ENCODE data around the gene WDR6. TPM values are rescaled to one million over a fixed set of nuclear protein-coding genes. Genes with fewer than 3 reads are reported as not detected.
A peak's percentile ranks its signal among the peaks of the same experiment; 100 is the strongest.

Gene WDR6
- total RNA-seq = 161 and 167 TPM in 2 replicates

DNA sequence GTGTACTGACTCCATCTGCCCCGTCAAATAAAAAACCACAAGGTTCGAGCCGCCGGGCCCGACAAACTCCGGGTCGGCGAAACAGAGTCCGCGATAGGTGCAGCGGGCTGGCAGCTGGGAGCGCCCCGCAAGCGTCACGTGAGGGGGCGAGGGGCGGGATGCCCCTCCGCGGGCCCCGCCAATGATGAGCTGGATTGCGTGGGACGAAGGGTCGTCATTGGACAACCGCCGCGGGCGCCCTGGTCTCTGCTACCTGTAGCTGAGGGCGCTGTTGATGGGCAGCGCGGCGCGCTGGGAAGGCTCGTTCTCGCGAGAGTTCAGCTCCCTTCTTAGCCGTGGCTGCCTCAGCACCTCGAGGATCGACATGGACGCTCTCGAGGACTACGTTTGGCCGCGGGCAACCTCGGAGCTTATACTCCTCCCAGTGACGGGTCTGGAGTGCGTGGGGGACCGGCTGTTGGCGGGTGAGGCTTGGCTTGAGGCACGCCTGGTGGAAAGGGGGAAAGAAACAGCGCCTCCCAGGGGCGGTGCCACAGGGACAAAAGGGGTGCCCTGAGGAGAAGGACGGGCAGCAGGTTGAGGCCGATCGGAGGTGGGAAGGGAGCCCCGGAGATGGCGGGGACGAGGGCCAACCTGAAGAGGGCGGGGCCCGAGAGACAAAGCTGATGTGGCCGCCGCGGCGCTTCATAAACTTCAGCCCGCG is at the start of gene WDR6:
WDR6 (plus strand) TSS at position 324 of the 703 bp plus-strand sequence; CDS start at position 365, 41 bp downstream.
- Mint-ChIP-seq H3K4me3 (ENCODE audit: low read depth) (peak within 1 kb of the TSS; percentile 98), H3K4me1 (ENCODE audit: low read depth) (peaks cover 15% of the 10 kb centered on the region), H3K9me3 (no peaks in the 10 kb centered on the region), H3K36me3 (ENCODE audit: low read depth) (peaks cover 23% of the 10 kb centered on the region), H3K27me3 (ENCODE audit: low read depth) (no peaks in the 10 kb centered on the region), H3K27ac (peak within 1 kb of the TSS; percentile 99)
- DNase-seq (ENCODE audit: low spot score) = peak; percentile 96
- intact Hi-C loops (cut with micrococcal nuclease) = loop anchor here (1.0 kb wide), 3 partner anchors 14 to 87 kb away; partner anchors contain the start of gene QRICH1

GRCh38 chr3:48960841-48961413 is 46.3 kb upstream of the WDR6 start:
- Mint-ChIP-seq H3K4me3 (ENCODE audit: low read depth) (no peak overlapping the region), H3K27me3 (ENCODE audit: low read depth) (no peaks in the 10 kb centered on the region), H3K4me1 (ENCODE audit: low read depth) (peaks cover 16% of the 10 kb centered on the region), H3K27ac (no peak overlapping the region), H3K36me3 (ENCODE audit: low read depth) (peaks cover 50% of the 10 kb centered on the region), H3K9me3 (no peaks in the 10 kb centered on the region)
- no peak for DNase-seq (ENCODE audit: low spot score)
- intact Hi-C loops (cut with micrococcal nuclease) = no loop called here

DNA sequence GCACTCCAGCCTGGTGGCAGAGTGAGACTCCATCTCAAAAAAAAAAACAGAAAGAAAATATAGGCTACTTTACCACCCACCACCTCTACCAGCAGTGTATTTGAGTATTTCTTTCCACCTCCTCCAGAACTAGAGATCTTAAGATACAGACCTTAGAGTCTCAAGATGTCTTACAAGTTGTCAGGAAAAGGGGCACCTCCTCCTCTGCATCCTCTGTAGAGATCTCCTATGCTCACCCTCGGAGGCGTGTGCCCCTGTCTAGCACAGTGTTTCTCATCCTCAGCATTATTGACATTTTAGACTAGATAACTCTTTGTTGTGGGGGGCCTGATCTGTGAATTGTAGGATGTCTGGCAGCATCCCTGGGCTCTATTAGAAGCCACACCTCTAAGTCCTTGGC is 44.9 kb upstream of the WDR6 start:
- H3K36me3 Mint-ChIP-seq (ENCODE audit: low read depth) = peaks cover 58% of the 10 kb centered on the region
- H3K9me3 Mint-ChIP-seq = no peaks in the 10 kb centered on the region
- no peaks in the 10 kb centered on the region for H3K27me3 Mint-ChIP-seq (ENCODE audit: low read depth)
- peak overlapping the region; percentile 53 for H3K27ac Mint-ChIP-seq
- H3K4me3 Mint-ChIP-seq (ENCODE audit: low read depth) = no peak overlapping the region
- intact Hi-C loops (cut with micrococcal nuclease) = no loop called here
- DNase-seq (ENCODE audit: low spot score) = no peak
- H3K4me1 Mint-ChIP-seq (ENCODE audit: low read depth) = peaks cover 24% of the 10 kb centered on the region

DNA sequence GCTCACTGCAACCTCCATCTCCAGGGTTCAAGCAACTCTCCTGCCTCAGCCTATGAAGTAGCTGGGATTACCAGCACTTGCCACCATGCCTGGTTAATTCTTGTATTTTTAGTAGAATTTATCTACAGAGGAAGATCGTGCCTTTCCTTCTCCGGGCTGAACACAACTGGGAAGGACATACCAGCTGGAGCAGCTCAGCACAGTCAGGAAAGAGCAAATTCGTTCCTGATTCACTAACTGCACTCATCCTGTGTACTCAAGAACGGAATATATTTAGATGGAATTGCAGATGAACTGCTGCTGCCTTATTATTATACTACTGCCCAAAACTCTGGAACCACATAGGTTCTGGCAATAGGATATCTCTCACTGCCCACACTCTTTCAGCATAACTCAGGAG is 44.3 kb upstream of the WDR6 start:
- H3K9me3 Mint-ChIP-seq = no peaks in the 10 kb centered on the region
- H3K36me3 Mint-ChIP-seq (ENCODE audit: low read depth) = peaks cover 58% of the 10 kb centered on the region
- intact Hi-C loops (cut with micrococcal nuclease) = no loop called here
- no peaks in the 10 kb centered on the region for H3K27me3 Mint-ChIP-seq (ENCODE audit: low read depth)
- H3K4me1 Mint-ChIP-seq (ENCODE audit: low read depth) = peaks cover 24% of the 10 kb centered on the region
- H3K27ac Mint-ChIP-seq = no peak overlapping the region
- no peak overlapping the region for H3K4me3 Mint-ChIP-seq (ENCODE audit: low read depth)
- no peak for DNase-seq (ENCODE audit: low spot score)

DNA sequence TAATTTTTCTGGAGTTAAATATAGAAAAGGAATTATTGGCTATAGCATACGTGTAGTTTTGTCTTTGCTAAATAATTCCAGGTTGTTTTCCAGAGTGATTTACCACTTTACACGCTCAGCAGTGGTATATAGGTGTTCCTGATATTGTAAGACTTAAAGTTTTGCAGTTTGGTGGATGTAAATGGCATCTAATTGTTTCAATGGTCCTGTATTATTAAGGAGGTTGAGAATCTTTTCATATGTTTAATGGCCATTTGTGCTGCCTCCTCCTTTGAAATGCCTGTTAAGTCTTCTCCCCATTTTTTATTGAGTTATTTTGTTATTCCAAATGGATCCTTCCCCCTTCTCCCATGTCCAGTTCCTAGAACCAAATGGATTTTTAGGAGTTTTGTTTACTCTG is 43.6 kb upstream of the WDR6 start:
- Mint-ChIP-seq H3K4me3 (ENCODE audit: low read depth) (no peak overlapping the region), H3K9me3 (no peaks in the 10 kb centered on the region), H3K36me3 (ENCODE audit: low read depth) (peaks cover 60% of the 10 kb centered on the region), H3K27ac (no peak overlapping the region), H3K4me1 (ENCODE audit: low read depth) (peaks cover 24% of the 10 kb centered on the region), H3K27me3 (ENCODE audit: low read depth) (no peaks in the 10 kb centered on the region)
- intact Hi-C loops (cut with micrococcal nuclease) = no loop called here
- DNase-seq (ENCODE audit: low spot score) = no peak

GRCh38 chr3:48966367-48966766 is 40.8 kb upstream of the WDR6 start:
- no peak for DNase-seq (ENCODE audit: low spot score)
- Mint-ChIP-seq H3K27me3 (ENCODE audit: low read depth) (no peaks in the 10 kb centered on the region), H3K4me3 (ENCODE audit: low read depth) (no peak overlapping the region), H3K36me3 (ENCODE audit: low read depth) (peaks cover 77% of the 10 kb centered on the region), H3K9me3 (no peaks in the 10 kb centered on the region), H3K4me1 (ENCODE audit: low read depth) (peaks cover 22% of the 10 kb centered on the region), H3K27ac (peak overlapping the region; percentile 39)
- intact Hi-C loops (cut with micrococcal nuclease) = no loop called here

DNA sequence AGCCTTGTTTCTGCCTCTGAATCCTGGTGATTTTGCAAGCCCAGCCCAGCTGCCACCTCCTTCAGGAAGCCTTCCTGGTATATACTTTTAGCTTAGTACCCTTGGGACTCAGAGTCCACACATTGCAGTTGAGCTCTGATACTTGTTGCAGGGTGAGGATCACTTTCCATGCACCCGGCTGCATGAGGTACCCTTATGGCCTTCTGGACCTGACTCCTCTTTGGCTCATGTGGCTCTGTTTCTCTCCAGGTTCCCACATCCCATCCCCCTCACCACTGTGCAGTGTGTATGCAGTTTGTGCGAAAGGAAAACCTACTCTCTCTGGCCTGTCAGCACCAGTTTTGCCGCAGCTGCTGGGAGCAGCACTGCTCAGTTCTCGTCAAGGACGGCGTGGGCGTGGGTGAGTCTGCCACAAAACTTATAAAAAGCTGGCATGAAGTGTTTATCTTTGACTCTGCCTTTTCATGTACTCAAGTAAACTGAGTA is 40.3 kb upstream of the WDR6 start:
- Mint-ChIP-seq H3K4me3 (ENCODE audit: low read depth) (no peak overlapping the region), H3K36me3 (ENCODE audit: low read depth) (peaks cover 79% of the 10 kb centered on the region), H3K27ac (peak overlapping the region; percentile 71), H3K9me3 (no peaks in the 10 kb centered on the region), H3K27me3 (ENCODE audit: low read depth) (no peaks in the 10 kb centered on the region), H3K4me1 (ENCODE audit: low read depth) (peaks cover 19% of the 10 kb centered on the region)
- no peak for DNase-seq (ENCODE audit: low spot score)
- intact Hi-C loops (cut with micrococcal nuclease) = no loop called here

DNA sequence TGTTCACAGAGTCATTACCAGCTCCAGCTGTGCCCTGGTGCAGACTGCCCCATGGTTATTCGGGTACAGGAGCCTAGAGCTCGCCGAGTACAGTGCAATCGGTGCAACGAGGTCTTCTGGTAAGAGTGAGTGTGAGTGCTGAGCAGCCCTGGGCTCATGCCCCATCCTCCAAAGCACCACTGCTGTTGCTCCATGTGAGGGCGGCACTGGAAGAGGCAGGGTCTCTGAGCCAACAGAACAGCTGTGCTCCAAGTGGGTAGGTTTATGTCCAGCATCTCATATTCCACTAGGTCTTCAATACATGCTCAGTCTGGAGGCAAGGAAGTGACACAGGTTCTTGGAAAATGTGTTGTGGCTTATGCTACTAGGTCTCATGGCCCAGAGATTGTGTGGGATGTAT is 36.6 kb upstream of the WDR6 start:
- H3K9me3 Mint-ChIP-seq = no peaks in the 10 kb centered on the region
- H3K27ac Mint-ChIP-seq = no peak overlapping the region
- intact Hi-C loops (cut with micrococcal nuclease) = no loop called here
- DNase-seq (ENCODE audit: low spot score) = no peak
- no peak overlapping the region for H3K4me3 Mint-ChIP-seq (ENCODE audit: low read depth)
- peaks cover 9% of the 10 kb centered on the region for H3K4me1 Mint-ChIP-seq (ENCODE audit: low read depth)
- H3K27me3 Mint-ChIP-seq (ENCODE audit: low read depth) = no peaks in the 10 kb centered on the region
- peaks cover 88% of the 10 kb centered on the region for H3K36me3 Mint-ChIP-seq (ENCODE audit: low read depth)

GRCh38 chr3:48974076-48974864 is 32.9 kb upstream of the WDR6 start:
- no peaks in the 10 kb centered on the region for H3K9me3 Mint-ChIP-seq
- no peaks in the 10 kb centered on the region for H3K27me3 Mint-ChIP-seq (ENCODE audit: low read depth)
- no peak overlapping the region for H3K4me3 Mint-ChIP-seq (ENCODE audit: low read depth)
- peaks cover 76% of the 10 kb centered on the region for H3K36me3 Mint-ChIP-seq (ENCODE audit: low read depth)
- no peak for DNase-seq (ENCODE audit: low spot score)
- intact Hi-C loops (cut with micrococcal nuclease) = no loop called here
- no peaks in the 10 kb centered on the region for H3K4me1 Mint-ChIP-seq (ENCODE audit: low read depth)
- H3K27ac Mint-ChIP-seq = no peak overlapping the region

DNA sequence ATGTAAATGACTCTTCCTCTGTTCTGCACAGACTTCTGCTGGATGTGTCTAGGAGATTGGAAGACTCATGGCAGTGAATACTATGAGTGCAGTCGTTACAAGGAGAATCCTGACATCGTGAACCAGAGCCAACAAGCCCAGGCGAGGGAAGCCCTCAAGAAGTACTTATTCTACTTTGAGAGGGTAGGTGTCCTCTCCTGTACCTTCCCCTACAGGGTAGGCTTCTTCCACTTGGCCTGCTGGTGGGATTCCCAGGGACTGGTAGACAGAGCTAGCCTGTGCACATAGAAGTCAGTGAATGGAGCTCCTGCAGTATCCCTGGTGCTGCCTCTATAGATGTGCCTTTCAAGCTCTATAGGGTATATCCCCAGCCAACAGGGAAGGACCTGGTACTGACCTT is 27.7 kb upstream of the WDR6 start:
- H3K4me1 Mint-ChIP-seq (ENCODE audit: low read depth) = no peaks in the 10 kb centered on the region
- no peaks in the 10 kb centered on the region for H3K27me3 Mint-ChIP-seq (ENCODE audit: low read depth)
- H3K36me3 Mint-ChIP-seq (ENCODE audit: low read depth) = peaks cover 79% of the 10 kb centered on the region
- no peak for DNase-seq (ENCODE audit: low spot score)
- no peaks in the 10 kb centered on the region for H3K9me3 Mint-ChIP-seq
- H3K4me3 Mint-ChIP-seq (ENCODE audit: low read depth) = no peak overlapping the region
- no peak overlapping the region for H3K27ac Mint-ChIP-seq
- intact Hi-C loops (cut with micrococcal nuclease) = no loop called here

- no peak for DNase-seq (ENCODE audit: low spot score)
- no peak overlapping the region for H3K4me3 Mint-ChIP-seq (ENCODE audit: low read depth)
- no peaks in the 10 kb centered on the region for H3K9me3 Mint-ChIP-seq
- no peaks in the 10 kb centered on the region for H3K4me1 Mint-ChIP-seq (ENCODE audit: low read depth)
- no peaks in the 10 kb centered on the region for H3K27me3 Mint-ChIP-seq (ENCODE audit: low read depth)
- intact Hi-C loops (cut with micrococcal nuclease) = loop anchor here (10.0 kb wide), 1 partner anchor 185 kb away; the partner anchor contains the start of gene CCDC71
- no peak overlapping the region for H3K27ac Mint-ChIP-seq
- peaks cover 79% of the 10 kb centered on the region for H3K36me3 Mint-ChIP-seq (ENCODE audit: low read depth)
These were observed 26.9 kb upstream of the WDR6 start for GRCh38 chr3:48980295-48980694.

DNA sequence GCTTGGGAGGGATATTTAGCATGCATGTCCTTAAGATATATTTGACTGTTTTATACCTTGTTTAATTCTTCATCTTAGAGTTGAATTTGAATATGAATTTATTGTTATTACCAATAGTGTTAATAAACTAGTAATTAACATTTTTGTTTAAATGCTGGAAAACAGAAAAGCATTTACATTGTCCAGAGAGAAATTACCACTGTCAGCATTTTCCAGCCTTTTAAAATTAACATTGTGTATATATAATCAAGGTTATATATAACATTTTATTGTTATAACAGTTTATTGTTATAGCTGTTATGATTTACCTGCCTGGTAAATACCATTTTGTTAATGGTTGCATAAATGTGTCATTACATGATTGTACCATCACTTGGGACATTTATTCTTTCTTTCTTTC is 25.2 kb upstream of the WDR6 start:
- DNase-seq (ENCODE audit: low spot score) = no peak
- Mint-ChIP-seq H3K4me1 (ENCODE audit: low read depth) (no peaks in the 10 kb centered on the region), H3K27me3 (ENCODE audit: low read depth) (no peaks in the 10 kb centered on the region), H3K9me3 (no peaks in the 10 kb centered on the region), H3K4me3 (ENCODE audit: low read depth) (no peak overlapping the region), H3K27ac (no peak overlapping the region), H3K36me3 (ENCODE audit: low read depth) (peaks cover 71% of the 10 kb centered on the region)
- intact Hi-C loops (cut with micrococcal nuclease) = loop anchor here (10.0 kb wide), 1 partner anchor 183 kb away; the partner anchor contains the start of gene CCDC71

- no peak for DNase-seq (ENCODE audit: low spot score)
- intact Hi-C loops (cut with micrococcal nuclease) = loop anchor here (10.0 kb wide), 1 partner anchor 182 kb away; the partner anchor contains the start of gene CCDC71
- peaks cover 69% of the 10 kb centered on the region for H3K36me3 Mint-ChIP-seq (ENCODE audit: low read depth)
- H3K9me3 Mint-ChIP-seq = no peaks in the 10 kb centered on the region
- H3K27ac Mint-ChIP-seq = no peak overlapping the region
- no peaks in the 10 kb centered on the region for H3K27me3 Mint-ChIP-seq (ENCODE audit: low read depth)
- H3K4me3 Mint-ChIP-seq (ENCODE audit: low read depth) = no peak overlapping the region
- peaks cover 1% of the 10 kb centered on the region for H3K4me1 Mint-ChIP-seq (ENCODE audit: low read depth)
These were observed 24.5 kb upstream of the WDR6 start for GRCh38 chr3:48982686-48983085.
